GM18867 (cell line): ENCODE measurements around the gene ST14.
"Not testable (repeated sequence)": the region's sequence is repeated elsewhere in the genome, so short reads cannot be mapped to it uniquely, and the experiment has no call there.

Source experiments
- ATAC-seq: cut with Tn5 transposase; IDR thresholded peaks from one replicate; pipeline ENCODE4 v1.9.1; 2021; ENCODE audit warnings: mild to moderate bottlenecking, moderate library complexity; ENCODE audit not compliant: unreplicated experiment

Gene ST14

GRCh38 chr11:130218501-130219070, 59.0 kb downstream of the ST14 start:
- ATAC-seq: no peak

GRCh38 chr11:130219148-130219547, 59.6 kb downstream of the ST14 start:
- no peak for ATAC-seq

- ATAC-seq: no peak
Observed at GRCh38 chr11:130220311-130221035, 60.9 kb downstream of the ST14 start.

GRCh38 chr11:130223291-130223971, 63.8 kb downstream of the ST14 start:
- ATAC-seq: no peak

- no peak for ATAC-seq
Observed at GRCh38 chr11:130227373-130227772, 67.8 kb downstream of the ST14 start.

GRCh38 chr11:130233486-130233885, 73.9 kb downstream of the ST14 start:
- not testable (repeated sequence) for ATAC-seq

- not testable (repeated sequence) for ATAC-seq
Observed at GRCh38 chr11:130233888-130234287, 74.3 kb downstream of the ST14 start.

GRCh38 chr11:130234315-130234714, 74.7 kb downstream of the ST14 start:
- ATAC-seq: no peak

GRCh38 chr11:130237282-130238006, 77.9 kb downstream of the ST14 start:
- ATAC-seq: peak; percentile 76

- ATAC-seq: no peak
Observed at GRCh38 chr11:130241713-130242112, 82.1 kb downstream of the ST14 start.

- peak; percentile 75 for ATAC-seq
Observed at GRCh38 chr11:130243816-130244215, 84.2 kb downstream of the ST14 start.

GRCh38 chr11:130244848-130245247, 85.3 kb downstream of the ST14 start:
- no peak for ATAC-seq

GRCh38 chr11:130245375-130245774, 85.8 kb downstream of the ST14 start:
- not testable (repeated sequence) for ATAC-seq

- no peak for ATAC-seq
Observed at GRCh38 chr11:130246270-130246669, 86.7 kb downstream of the ST14 start.

GRCh38 chr11:130246738-130247137, 87.2 kb downstream of the ST14 start:
- no peak for ATAC-seq

- ATAC-seq: no peak
Observed at GRCh38 chr11:130247319-130247718, 87.7 kb downstream of the ST14 start.

- no peak for ATAC-seq
Observed at GRCh38 chr11:130249371-130249770, 89.8 kb downstream of the ST14 start.

- ATAC-seq: not testable (repeated sequence)
Observed at GRCh38 chr11:130249929-130250328, 90.3 kb downstream of the ST14 start.

- not testable (repeated sequence) for ATAC-seq
Observed at GRCh38 chr11:130251763-130252162, 92.2 kb downstream of the ST14 start.
